Sigmoid colon (tissue), 4 donors: ENCODE results near the gene PRCD.

Source experiments
- POLR2AphosphoS5 ChIP-seq, 4 donors: sonication (generic); formaldehyde crosslinking; IDR thresholded peaks; one replicate each; pipeline ENCODE4 v1.6.1; 2017; ENCODE audit warnings: antibody characterized with exemption in 4 of 4
- TF ChIP-seq, protein P1 (sequence below), 4 experiments: fragments of 450-650 bp in 3 of 4; fragments of 200-600 bp in 1 of 4; IDR thresholded peaks; one replicate each; pipeline ENCODE4 v1.5.1; 2016 to 2019; ENCODE audit warnings: antibody characterized with exemption in 4 of 4, mild to moderate bottlenecking in 3 of 4, moderate library complexity in 2 of 4

DNA sequence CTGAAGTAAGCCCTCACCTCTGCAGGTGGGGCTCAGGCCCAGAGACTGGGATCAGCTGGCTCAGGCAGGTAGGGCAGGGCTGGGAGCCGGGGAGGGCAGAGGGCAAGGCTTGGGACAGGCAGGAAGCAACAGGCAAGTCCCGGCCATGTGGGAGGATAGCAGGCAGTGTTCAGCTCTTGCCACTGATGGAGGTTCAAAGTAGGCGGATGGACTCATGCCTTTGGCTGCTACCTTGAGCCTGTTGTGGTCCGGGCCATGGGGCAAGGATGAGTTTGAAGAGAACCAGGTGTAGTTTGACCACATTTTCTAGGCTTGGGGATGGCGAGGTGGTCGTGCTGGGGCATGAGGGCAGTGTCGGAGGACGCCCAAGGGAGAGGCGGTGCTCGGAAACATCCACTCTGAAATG lies 2.7 kb downstream of the PRCD start:
- no peak for TF ChIP-seq POLR2AphosphoS5 (IDR thresholded peaks at IDR 0.05)
- TF ChIP-seq, protein P1, sequence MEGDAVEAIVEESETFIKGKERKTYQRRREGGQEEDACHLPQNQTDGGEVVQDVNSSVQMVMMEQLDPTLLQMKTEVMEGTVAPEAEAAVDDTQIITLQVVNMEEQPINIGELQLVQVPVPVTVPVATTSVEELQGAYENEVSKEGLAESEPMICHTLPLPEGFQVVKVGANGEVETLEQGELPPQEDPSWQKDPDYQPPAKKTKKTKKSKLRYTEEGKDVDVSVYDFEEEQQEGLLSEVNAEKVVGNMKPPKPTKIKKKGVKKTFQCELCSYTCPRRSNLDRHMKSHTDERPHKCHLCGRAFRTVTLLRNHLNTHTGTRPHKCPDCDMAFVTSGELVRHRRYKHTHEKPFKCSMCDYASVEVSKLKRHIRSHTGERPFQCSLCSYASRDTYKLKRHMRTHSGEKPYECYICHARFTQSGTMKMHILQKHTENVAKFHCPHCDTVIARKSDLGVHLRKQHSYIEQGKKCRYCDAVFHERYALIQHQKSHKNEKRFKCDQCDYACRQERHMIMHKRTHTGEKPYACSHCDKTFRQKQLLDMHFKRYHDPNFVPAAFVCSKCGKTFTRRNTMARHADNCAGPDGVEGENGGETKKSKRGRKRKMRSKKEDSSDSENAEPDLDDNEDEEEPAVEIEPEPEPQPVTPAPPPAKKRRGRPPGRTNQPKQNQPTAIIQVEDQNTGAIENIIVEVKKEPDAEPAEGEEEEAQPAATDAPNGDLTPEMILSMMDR (IDR thresholded peaks at IDR 0.05), result no peak
